H1 (cell line): ENCODE data around the gene ABI3BP.

Source experiments
- ATF3 ChIP-seq: IDR thresholded peaks from 2 replicates; pipeline ENCODE4 v1.6.1; 2011; ENCODE audit warnings: low read depth, mild to moderate bottlenecking, low read length; ENCODE audit not compliant: insufficient read depth
- CTCF ChIP-seq, 3 experiments: IDR thresholded peaks; 1 replicate in 2 of 3; 2 replicates in 1 of 3; pipeline versions ENCODE4 v1.5.1 to v1.6.1; 2011; ENCODE audit warnings: low read length in 3 of 3, mild to moderate bottlenecking in 3 of 3, inconsistent platforms in 2 of 3, low read depth in 1 of 3, moderate library complexity in 1 of 3; ENCODE audit not compliant: insufficient read depth in 1 of 3; ENCODE audit errors: control extremely low read depth in 1 of 3
- NRF1 ChIP-seq: IDR thresholded peaks from 2 replicates; pipeline ENCODE4 v1.6.1; 2011; ENCODE audit warnings: mild to moderate bottlenecking, low read depth, low read length, improper control_type of control experiment
- POLR2A ChIP-seq, 2 experiments: IDR thresholded peaks; 1 replicate in 1 of 2; 2 replicates in 1 of 2; pipeline ENCODE4 v1.6.1; 2011; ENCODE audit warnings: low read depth in 2 of 2, low read length in 2 of 2, mild to moderate bottlenecking in 2 of 2; ENCODE audit errors: control extremely low read depth in 1 of 2
- SP4 ChIP-seq: IDR thresholded peaks from 2 replicates; pipeline ENCODE4 v1.6.1; 2012; ENCODE audit warnings: low read length, inconsistent platforms
- YY1 ChIP-seq: IDR thresholded peaks from 2 replicates; pipeline ENCODE4 v1.6.1; 2011; ENCODE audit warnings: low read depth, mild to moderate bottlenecking, low read length
- ZNF274 ChIP-seq: IDR thresholded peaks from 2 replicates; pipeline ENCODE4 v1.7.0; 2012; ENCODE audit warnings: low read length, borderline replicate concordance; ENCODE audit errors: extremely low read depth

GRCh38 chr3:100966049-100966491, 27.2 kb downstream of the ABI3BP start:
- TF ChIP-seq POLR2A (IDR thresholded peaks at IDR 0.05; ENCODE audit: control extremely low read depth in 1 of 2, low read depth in 2 of 2, low read length in 2 of 2) = no peak
- TF ChIP-seq CTCF (IDR thresholded peaks at IDR 0.05; ENCODE audit: control extremely low read depth in 1 of 3, insufficient read depth in 1 of 3, low read depth in 1 of 3, low read length in 3 of 3) = no peak
- TF ChIP-seq ATF3 = no peak
- TF ChIP-seq YY1 = no peak
- TF ChIP-seq ZNF274 = no peak
- TF ChIP-seq SP4 = no peak
- no peak for TF ChIP-seq NRF1
